H1 (cell line): ENCODE results near the gene ADARB2. TPM values are rescaled to one million over a fixed set of nuclear protein-coding genes. Genes with fewer than 3 reads are reported as not detected.

Experiments
- CTCF ChIA-PET: fragments of 300-600 bp; sonication (Branson Sonifier 250); formaldehyde crosslinking; loops from one replicate; lab custom pipeline; 2021; ENCODE audit not compliant: partially characterized antibody; lab: Charles Lee
- POLR2A ChIA-PET: fragments of 300-600 bp; sonication (Branson Sonifier 250); formaldehyde crosslinking; loops from one replicate; lab custom pipeline; 2021; ENCODE audit warnings: inconsistent platforms; ENCODE audit not compliant: partially characterized antibody; lab: Charles Lee
- DNase-seq, 2 experiments: peaks; one replicate each; pipeline versions ENCODE4 v3.0.0 to v3.0.0-alpha.2; 2010 to 2022; ENCODE audit warnings: low spot score in 2 of 2, low read depth in 1 of 2, mixed read lengths in 1 of 2
- FAIRE-seq: peaks from 2 replicates; lab custom pipeline; 2011; peaks lifted over from hg19 to GRCh38; lab: Jason Lieb, UNC
- H2AFZ ChIP-seq: 2 replicates; pipeline ENCODE4 v1.8.1; 2012; ENCODE audit warnings: low read length, inconsistent platforms
- H2AK5ac ChIP-seq: 2 replicates; pipeline ENCODE4 v1.6.1; 2013; ENCODE audit warnings: low read depth, low read length
- H2BK120ac ChIP-seq: replicated peaks from 2 replicates; pipeline ENCODE3; 2013; ENCODE audit warnings: low read depth, low read length, inconsistent platforms
- H2BK12ac ChIP-seq: 2 replicates; pipeline ENCODE4 v1.6.1; 2013; ENCODE audit warnings: low read depth, low read length
- H2BK15ac ChIP-seq: 2 replicates; pipeline ENCODE4 v1.6.1; 2013; ENCODE audit warnings: low read length
- H2BK20ac ChIP-seq: 2 replicates; pipeline ENCODE4 v1.6.1; 2013; ENCODE audit warnings: low read length
- H2BK5ac ChIP-seq: 2 replicates; pipeline ENCODE4 v1.6.1; 2013; ENCODE audit warnings: low read depth, low read length
- H3K14ac ChIP-seq: 2 replicates; pipeline ENCODE4 v1.6.1; 2013; ENCODE audit warnings: inconsistent platforms; ENCODE audit not compliant: insufficient read length
- H3K18ac ChIP-seq: 2 replicates; pipeline ENCODE4 v1.6.1; 2013; ENCODE audit warnings: low read length; ENCODE audit errors: extremely low read depth
- H3K23ac ChIP-seq: 2 replicates; pipeline ENCODE4 v1.6.1; 2013; ENCODE audit warnings: inconsistent platforms; ENCODE audit not compliant: insufficient read length
- H3K23me2 ChIP-seq: 2 replicates; pipeline ENCODE4 v1.6.1; 2013; ENCODE audit warnings: low read depth, low read length
- H3K27ac ChIP-seq: 2 replicates; pipeline ENCODE4 v1.6.1; 2011; ENCODE audit warnings: low read depth, low read length, inconsistent platforms
- H3K27me3 ChIP-seq, 4 experiments: replicated peaks in 1 of 4; 1 replicate in 1 of 4; 2 replicates in 3 of 4; pipeline versions ENCODE4 v1.6.1 to v1.8.1; 2011 to 2013; ENCODE audit warnings: low read length in 3 of 4, mild to moderate bottlenecking in 3 of 4, inconsistent platforms in 2 of 4, mixed read lengths in 2 of 4, moderate library complexity in 1 of 4; ENCODE audit not compliant: control insufficient read depth in 3 of 4, insufficient read depth in 3 of 4; ENCODE audit errors: extremely low read depth in 1 of 4
- H3K36me3 ChIP-seq, 4 experiments: 2 replicates each; pipeline versions ENCODE4 v1.6.1 to v1.8.1; 2011 to 2013; ENCODE audit warnings: mild to moderate bottlenecking in 4 of 4, low read length in 3 of 4, moderate library complexity in 2 of 4, control low read depth in 1 of 4, inconsistent platforms in 1 of 4; ENCODE audit not compliant: insufficient read depth in 4 of 4, control insufficient read depth in 2 of 4
- H3K4ac ChIP-seq: replicated peaks from 2 replicates; pipeline ENCODE3; 2013; ENCODE audit warnings: low read length, low read depth, mixed read lengths, inconsistent platforms; ENCODE audit not compliant: insufficient read length
- H3K4me1 ChIP-seq, 4 experiments: replicated peaks in 1 of 4; 1 replicate in 1 of 4; 2 replicates in 3 of 4; pipeline versions ENCODE4 v1.6.1 to v1.8.1; 2011 to 2013; ENCODE audit warnings: low read length in 3 of 4, inconsistent platforms in 2 of 4, mixed read lengths in 1 of 4; ENCODE audit not compliant: insufficient read depth in 4 of 4, control insufficient read depth in 3 of 4
- H3K4me2 ChIP-seq, 2 experiments: 2 replicates each; pipeline versions ENCODE4 v1.6.1 to v1.8.1; 2011 to 2013; ENCODE audit warnings: low read depth in 2 of 2, low read length in 2 of 2, control low read depth in 1 of 2, inconsistent platforms in 1 of 2, mild to moderate bottlenecking in 1 of 2; ENCODE audit not compliant: insufficient read depth in 1 of 2
- H3K4me3 ChIP-seq, 4 experiments: fragments of 200-600, 300-600 bp in 1 of 4; sonication (generic), shearing (Covaris generic), sonication (Bioruptor Twin) in 1 of 4; 2 replicates each; pipeline versions ENCODE4 v1.5.1 to v1.8.1; 2011 to 2016; ENCODE audit warnings: low read length in 4 of 4, low read depth in 3 of 4, control low read depth in 2 of 4, inconsistent platforms in 2 of 4, mild to moderate bottlenecking in 2 of 4, mixed read lengths in 1 of 4, moderate library complexity in 1 of 4; ENCODE audit not compliant: insufficient read depth in 2 of 4; ENCODE audit errors: extremely low read depth in 1 of 4
- H3K56ac ChIP-seq: replicated peaks from 2 replicates; pipeline ENCODE3; 2013; ENCODE audit warnings: low read depth, mild to moderate bottlenecking, mixed read lengths, low read length, inconsistent platforms; ENCODE audit not compliant: insufficient read length
- H3K79me1 ChIP-seq: 2 replicates; pipeline ENCODE4 v1.6.1; 2013; ENCODE audit warnings: low read depth, low read length, control low read depth
- H3K79me2 ChIP-seq, 2 experiments: 2 replicates each; pipeline versions ENCODE4 v1.6.1 to v1.8.1; 2012 to 2013; ENCODE audit warnings: low read length in 2 of 2, mild to moderate bottlenecking in 2 of 2, inconsistent platforms in 1 of 2; ENCODE audit not compliant: insufficient read depth in 2 of 2, control insufficient read depth in 1 of 2
- H3K9ac ChIP-seq, 4 experiments: replicated peaks in 1 of 4; 1 replicate in 1 of 4; 2 replicates in 3 of 4; pipeline versions ENCODE4 v1.6.1 to v1.8.1; 2011 to 2013; ENCODE audit warnings: low read depth in 3 of 4, low read length in 3 of 4, control low read depth in 2 of 4, mild to moderate bottlenecking in 2 of 4, moderate library complexity in 2 of 4, inconsistent platforms in 1 of 4; ENCODE audit errors: extremely low read depth in 1 of 4
- H3K9me3 ChIP-seq, 2 experiments: 2 replicates each; pipeline versions ENCODE4 v1.6.1 to v1.8.1; 2012 to 2013; ENCODE audit warnings: mild to moderate bottlenecking in 2 of 2, moderate library complexity in 2 of 2, control low read depth in 1 of 2, inconsistent platforms in 1 of 2, low read depth in 1 of 2, low read length in 1 of 2, mixed read lengths in 1 of 2; ENCODE audit not compliant: insufficient read depth in 2 of 2
- H4K20me1 ChIP-seq, 2 experiments: replicated peaks in 1 of 2; 2 replicates each; pipeline versions ENCODE3 to v1.8.1; 2011 to 2013; ENCODE audit warnings: inconsistent platforms in 2 of 2, low read length in 2 of 2, mild to moderate bottlenecking in 1 of 2; ENCODE audit not compliant: insufficient read depth in 2 of 2, control insufficient read depth in 1 of 2
- H4K5ac ChIP-seq: 2 replicates; pipeline ENCODE4 v1.6.1; 2013; ENCODE audit warnings: low read length, low read depth, mixed read lengths, inconsistent platforms; ENCODE audit not compliant: insufficient read length
- H4K8ac ChIP-seq: 2 replicates; pipeline ENCODE4 v1.8.0; 2013; ENCODE audit warnings: mild to moderate bottlenecking, moderate library complexity, low read length, inconsistent platforms; ENCODE audit not compliant: insufficient read depth; ENCODE audit errors: extremely low read depth
- H4K91ac ChIP-seq: replicated peaks from 2 replicates; pipeline ENCODE3; 2013; ENCODE audit warnings: low read length, mixed read lengths, inconsistent platforms; ENCODE audit not compliant: insufficient read length
- BRCA1 ChIP-seq: IDR thresholded peaks from 2 replicates; pipeline ENCODE4 v1.6.1; 2012; ENCODE audit warnings: low read depth, low read length, improper control_type of control experiment
- NRF1 ChIP-seq: IDR thresholded peaks from 2 replicates; pipeline ENCODE4 v1.6.1; 2011; ENCODE audit warnings: mild to moderate bottlenecking, low read depth, low read length, improper control_type of control experiment
- RFX5 ChIP-seq: IDR thresholded peaks from 2 replicates; pipeline ENCODE4 v1.6.1; 2011; ENCODE audit warnings: low read depth, low read length, improper control_type of control experiment, borderline replicate concordance
- TBP ChIP-seq: IDR thresholded peaks from 2 replicates; pipeline ENCODE4 v1.6.1; 2011; ENCODE audit warnings: low read depth, low read length, improper control_type of control experiment
- WGBS, 2 experiments: shearing (Covaris generic) in 1 of 2; methylation state at CpG; one replicate each; pipeline versions ENCODE4 v1.1.6 to v1.1.7; 2013 to 2015; ENCODE audit warnings: low lambda C conversion rate in 2 of 2, mixed read lengths in 2 of 2, inconsistent platforms in 1 of 2, low coverage in 1 of 2, missing lambda C conversion rate in 1 of 2; ENCODE audit not compliant: insufficient replicate concordance in 2 of 2, insufficient coverage in 1 of 2, insufficient read length in 1 of 2; ENCODE audit errors: extremely low coverage in 1 of 2, missing lambda C conversion rate in 1 of 2; 5-methylcytosine and 5-hydroxymethylcytosine counted together
- polyA plus RNA-seq, 7 experiments: library from polyadenylated mRNA; depleted of rRNA in 3 of 7; stranded (reverse) in 5 of 7; unstranded in 2 of 7; fragments of >200 nt in 5 of 7; fragments of 200-250 nt in 2 of 7; gene quantifications; 1 replicate in 5 of 7; 2 replicates in 1 of 7; 4 replicates in 1 of 7; pipeline versions ENCODE4 v1.2.1 to v1.2.3, GENCODE V29; 2011 to 2013; ENCODE audit warnings: missing spikeins in 2 of 7, mixed read lengths in 2 of 7
- total RNA-seq: library from RNA; stranded (reverse); fragmentation: NEBNext Ultra II Directional; extraction: Animal tissue kit (Norgen Biotek cat#: 25700); gene quantifications from 2 replicates; pipeline ENCODE4 v1.2.1, GENCODE V29; 2021

ADARB2 gene
- total and polyA plus RNA-seq, 2 of the 8 experiments (the other 6 are each of a cell fraction or from before 2014, with no cell fraction given), result 2.2 to 2.8 TPM

- Histone ChIP-seq H3K23me2 (no peaks in the 10 kb centered on the region), H3K4me2 (no peak overlapping the region), H3K18ac (no peak overlapping the region), H3K4ac (no peak overlapping the region), H4K20me1 (peaks cover 0 to 5% of the 10 kb centered on the region in 2 experiments), H3K27ac (no peak overlapping the region), H3K36me3 (no peaks in the 10 kb centered on the region), H3K56ac (no peak overlapping the region), H3K4me1 (no peaks in the 10 kb centered on the region), H3K4me3 (no peak overlapping the region), H3K79me2 (peaks cover 0 to 3% of the 10 kb centered on the region in 2 experiments; a peak in 1 of 4 replicates), H3K9me3 (peaks cover 0 to 2% of the 10 kb centered on the region in 2 experiments; a peak in 2 of 4 replicates), H4K91ac (peak overlapping the region; percentile 25), H4K5ac (no peak overlapping the region), H2AK5ac (no peak overlapping the region), H3K27me3 (peaks cover 0 to 2% (median 0%) of the 10 kb centered on the region in 4 experiments; a peak in 1 of 7 replicates), H2BK12ac (no peak overlapping the region), H2BK5ac (no peak overlapping the region), H2AFZ (no peak overlapping the region), H2BK120ac (no peak overlapping the region), H4K8ac (no peak overlapping the region), H2BK20ac (no peak overlapping the region), H2BK15ac (no peak overlapping the region), H3K79me1 (no peaks in the 10 kb centered on the region), H3K9ac (no peak overlapping the region), H3K14ac (no peak overlapping the region), H3K23ac (no peak overlapping the region)
- POLR2A ChIA-PET, result interaction anchor here (0.6 kb wide), 1 partner anchor 1438 kb away, joined by 3 read pairs; no protein-coding TSS in a partner anchor
- FAIRE-seq (no peak), DNase-seq (no peak)
- WGBS, 2 experiments, result 89% methylated on average over 6 of the region's 6 CpGs; no CpG with 5 or more reads in 1 of the 2 experiments
- CTCF ChIA-PET, result no interaction called here
- no peak for TF ChIP-seq TBP
- no peak for TF ChIP-seq BRCA1
- TF ChIP-seq RFX5, result no peak
- TF ChIP-seq NRF1, result no peak
Measured at GRCh38 chr10:1696106-1696505, 41.2 kb downstream of the ADARB2 start.
